ENCODE measurements around the gene TLE7.

TLE7 gene

DNA sequence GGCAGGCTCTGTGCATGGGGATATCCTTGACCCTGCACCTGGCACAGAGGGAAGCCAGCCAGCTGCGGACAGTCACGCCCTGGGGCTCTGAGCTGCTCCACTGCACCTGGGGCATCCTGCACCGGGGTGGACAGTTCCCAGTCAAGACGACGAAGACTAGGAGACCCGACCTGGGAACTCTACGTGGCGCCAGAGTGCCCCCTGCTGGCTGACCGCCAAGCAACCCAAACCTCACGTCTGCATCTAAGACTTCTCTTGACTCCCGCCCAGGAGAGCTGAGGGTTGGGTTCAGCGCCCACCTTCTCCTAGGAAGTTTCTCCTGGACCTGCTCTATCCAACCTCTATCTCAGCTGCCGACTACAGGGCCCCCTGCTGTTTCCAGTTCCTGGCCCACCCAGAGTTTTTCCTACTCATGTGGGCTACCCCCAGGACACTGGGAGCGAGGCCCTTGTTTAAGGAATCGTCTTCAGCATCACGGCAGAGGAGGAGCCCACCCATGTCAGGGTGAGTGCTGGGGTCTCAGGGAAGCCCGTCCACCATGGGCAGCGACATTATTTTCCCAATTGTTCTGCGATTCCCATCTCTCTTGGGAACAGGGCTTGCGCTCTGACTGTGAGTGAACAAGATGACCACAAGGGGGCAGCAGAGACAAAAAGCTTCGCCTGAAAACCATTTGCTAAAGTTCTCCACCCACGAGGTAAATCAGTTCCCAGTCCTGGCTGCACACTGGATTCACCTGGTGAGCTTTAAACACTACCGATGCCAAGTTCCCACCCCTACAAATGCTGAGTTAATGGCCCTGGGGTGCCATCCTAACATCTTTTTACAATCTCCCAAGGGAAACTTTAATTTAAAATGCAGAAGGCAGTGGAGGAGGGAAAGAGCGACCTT, 29.3 kb downstream of the TLE7 start:
- peak; percentile 64 for DNase-seq

DNA sequence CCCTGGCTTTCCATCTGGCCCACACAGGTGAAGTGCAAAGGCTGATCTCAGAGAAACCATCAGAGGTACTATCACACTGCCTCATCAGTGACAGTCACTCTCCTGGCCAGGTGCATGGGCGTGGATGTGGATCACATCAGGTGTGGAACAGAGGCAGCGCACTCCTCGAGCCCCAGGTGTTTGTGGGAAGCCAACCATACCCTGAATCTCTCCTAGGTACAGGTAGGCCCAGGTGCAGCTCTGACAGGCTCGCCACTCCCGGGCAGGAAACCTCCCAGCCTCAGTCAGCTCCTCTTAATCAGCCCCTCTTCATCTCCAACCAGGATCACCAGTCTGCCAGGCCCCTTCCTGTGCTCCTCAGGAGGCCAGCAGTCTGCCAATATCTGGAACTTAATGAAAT, 31.7 kb downstream of the TLE7 start:
- DNase-seq = no peak

- DNase-seq = no peak
Measured at GRCh38 chr16:71409011-71409775, 32.7 kb downstream of the TLE7 start.

GRCh38 chr16:71408536-71408935, 33.3 kb downstream of the TLE7 start:
- DNase-seq = no peak

- DNase-seq = no peak
Measured at GRCh38 chr16:71407731-71408130, 34.1 kb downstream of the TLE7 start.

GRCh38 chr16:71406724-71407123, 35.1 kb downstream of the TLE7 start:
- DNase-seq = no peak

DNA sequence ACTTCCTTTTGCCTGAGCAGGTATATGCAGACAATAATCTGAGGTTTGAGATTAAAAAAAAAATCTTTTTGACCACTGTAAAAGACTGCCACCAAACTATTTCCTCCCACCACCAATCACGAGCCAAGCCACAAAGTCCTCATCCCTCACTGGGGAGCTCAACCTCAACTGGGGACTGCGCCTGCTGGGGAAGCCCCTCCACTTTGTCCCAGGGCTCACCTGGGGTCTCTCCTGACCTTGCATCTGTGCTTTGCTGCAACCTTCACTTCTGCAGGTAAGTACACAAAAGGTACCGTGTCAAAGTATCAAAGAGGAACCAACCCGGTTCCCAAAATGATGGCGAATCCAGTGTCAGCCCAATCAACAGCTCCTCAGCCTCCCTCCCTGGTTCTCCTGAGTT, 35.5 kb downstream of the TLE7 start:
- no peak for DNase-seq

DNA sequence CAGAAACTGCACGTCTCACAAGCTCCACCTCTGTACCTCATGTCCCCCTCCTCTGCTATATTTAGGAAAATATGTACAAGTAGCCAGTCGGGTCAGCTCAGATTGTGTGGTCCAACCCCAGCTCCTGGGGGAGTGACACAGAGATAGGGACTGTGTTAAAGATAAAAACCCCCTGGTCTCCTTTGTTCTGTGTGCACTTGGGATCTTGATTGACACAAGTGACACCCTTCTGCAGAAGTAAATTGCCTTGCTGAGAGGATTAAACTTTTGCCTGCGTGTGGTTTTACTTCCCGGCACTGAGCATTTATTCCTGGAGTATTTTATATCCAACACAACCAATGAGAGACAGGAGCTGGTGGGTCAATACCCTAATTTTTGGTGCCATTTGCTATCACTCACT, 37.5 kb downstream of the TLE7 start:
- DNase-seq = no peak

- no peak for DNase-seq
Measured at GRCh38 chr16:71402674-71403073, 39.2 kb downstream of the TLE7 start.

GRCh38 chr16:71402007-71402406, 39.8 kb downstream of the TLE7 start:
- DNase-seq = no peak

GRCh38 chr16:71399801-71400563, 41.9 kb downstream of the TLE7 start:
- DNase-seq = no peak

DNA sequence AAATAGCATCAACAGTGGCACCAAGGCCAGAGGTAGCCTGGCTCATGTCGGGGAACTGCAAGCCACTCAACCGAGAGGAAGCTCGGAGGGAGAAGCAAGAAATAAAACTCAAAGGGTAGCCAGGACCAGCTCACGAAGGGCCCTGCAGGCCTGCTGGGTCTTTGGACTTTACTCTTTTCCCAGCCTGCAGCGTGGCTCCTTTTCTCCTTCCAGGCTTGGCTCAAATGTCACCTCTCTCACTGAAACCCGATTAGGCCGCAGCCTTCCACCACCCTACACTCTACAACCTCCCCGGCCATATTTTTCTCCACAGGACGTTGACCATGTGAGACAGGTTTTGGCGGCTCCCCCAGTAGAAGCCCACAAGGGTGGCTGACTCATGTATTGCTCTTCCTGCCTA, 45.3 kb downstream of the TLE7 start:
- DNase-seq = no peak

DNA sequence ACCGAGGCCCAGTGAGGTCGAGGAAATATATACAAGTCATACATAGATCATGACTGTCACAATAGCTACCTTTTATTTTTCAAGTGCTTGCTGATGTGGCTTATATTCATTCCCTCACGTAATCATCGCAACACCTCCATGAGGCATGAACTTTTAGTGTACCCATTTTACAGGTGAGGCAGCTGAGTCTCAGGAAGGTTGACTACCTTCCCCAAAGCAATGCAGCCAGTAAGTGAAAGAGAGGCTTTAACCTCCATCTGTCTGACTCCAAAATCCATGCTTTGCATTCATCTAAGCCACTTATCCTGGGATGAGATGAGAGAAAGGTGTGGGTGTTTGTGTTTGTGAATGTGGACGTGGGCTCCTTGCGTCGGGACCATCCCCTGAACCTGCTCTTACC, 52.5 kb downstream of the TLE7 start:
- DNase-seq = no peak

GRCh38 chr16:71387045-71387871, 54.6 kb downstream of the TLE7 start:
- DNase-seq = no peak

- no peak for DNase-seq
Measured at GRCh38 chr16:71384073-71384724, 57.7 kb downstream of the TLE7 start.

- peak; percentile 3 for DNase-seq
Measured at GRCh38 chr16:71383054-71383773, 58.6 kb downstream of the TLE7 start.

GRCh38 chr16:71380831-71381230, 61.0 kb downstream of the TLE7 start:
- no peak for DNase-seq
